KMS-11 (cell line): Measurements from ENCODE around the gene RAB34.

Source experiments
- H2AFZ ChIP-seq: fragments of 200-600 bp; sonication (generic); 2 replicates; pipeline ENCODE4 v1.6.1; 2016; ENCODE audit warnings: antibody characterized with exemption, mixed run types, low read depth
- H3K27ac ChIP-seq: fragments of 200-600 bp; sonication (generic); 2 replicates; pipeline ENCODE4 v1.6.1; 2016; ENCODE audit warnings: mild to moderate bottlenecking, mixed run types
- H3K27me3 ChIP-seq: fragments of 200-600 bp; sonication (generic); 2 replicates; pipeline ENCODE4 v1.6.1; 2017; ENCODE audit warnings: mild to moderate bottlenecking, low read depth, mixed run types, moderate library complexity; ENCODE audit not compliant: insufficient read depth
- H3K36me3 ChIP-seq: fragments of 200-600 bp; sonication (generic); 2 replicates; pipeline ENCODE4 v1.6.1; 2017; ENCODE audit warnings: mild to moderate bottlenecking, mixed run types; ENCODE audit not compliant: insufficient read depth
- H3K4me1 ChIP-seq: fragments of 200-600 bp; sonication (generic); 2 replicates; pipeline ENCODE4 v1.6.1; 2016; ENCODE audit warnings: mild to moderate bottlenecking, low read depth, mixed run types; ENCODE audit not compliant: poor library complexity, severe bottlenecking
- H3K4me2 ChIP-seq: fragments of 200-600 bp; sonication (generic); 2 replicates; pipeline ENCODE4 v1.7.0; 2016; ENCODE audit warnings: mild to moderate bottlenecking, mixed run types
- H3K4me3 ChIP-seq: fragments of 200-600 bp; sonication (generic); IDR thresholded peaks from 2 replicates; pipeline ENCODE4 v1.6.1; 2017; ENCODE audit warnings: low read depth, low read length, mixed read lengths; ENCODE audit not compliant: insufficient read depth
- H3K79me2 ChIP-seq: fragments of 200-600 bp; sonication (generic); 2 replicates; pipeline ENCODE4 v1.6.1; 2016; ENCODE audit warnings: low read depth, mixed run types; ENCODE audit not compliant: insufficient read depth
- H3K9ac ChIP-seq: fragments of 200-600 bp; sonication (generic); 2 replicates; pipeline ENCODE4 v1.6.1; 2016; ENCODE audit warnings: mild to moderate bottlenecking, mixed run types
- H4K20me1 ChIP-seq: fragments of 200-600 bp; sonication (generic); 2 replicates; pipeline ENCODE4 v1.6.1; 2016; ENCODE audit warnings: mild to moderate bottlenecking, mixed run types; ENCODE audit not compliant: insufficient read depth
- CTCF ChIP-seq: fragments of 200-600 bp; sonication (generic); conservative IDR thresholded peaks from 2 replicates; pipeline ENCODE4 v1.6.1; 2017; ENCODE audit warnings: low read depth, mild to moderate bottlenecking, antibody characterized with exemption, low read length, moderate library complexity, mixed read lengths

RAB34 gene

DNA sequence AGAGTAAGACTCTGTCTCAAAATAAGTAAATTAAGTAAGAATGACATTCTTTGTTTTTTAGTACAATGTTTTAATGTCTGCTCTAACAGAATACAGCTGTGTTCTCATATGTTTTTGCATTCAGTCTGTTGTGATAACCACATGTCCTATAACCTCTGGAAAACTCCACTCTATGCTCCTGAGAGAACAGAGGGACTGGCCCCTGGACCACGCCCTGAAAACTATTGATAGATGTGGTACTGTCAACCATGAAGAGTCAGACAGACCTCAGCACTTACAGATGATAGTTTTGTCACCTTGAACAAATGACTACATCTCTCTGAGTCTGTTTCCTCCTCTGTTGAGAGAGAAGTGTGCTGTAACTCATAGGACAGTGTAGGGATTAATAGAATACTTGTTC, 47.8 kb downstream of the RAB34 start:
- Histone ChIP-seq H4K20me1 (0 out of 2 replicates have a peak, but pooled peaks cover 5% of the 10 kb centered on the region), H3K4me2 (no peak overlapping the region), H3K27me3 (no peaks in the 10 kb centered on the region), H3K27ac (no peak overlapping the region), H2AFZ (no peak overlapping the region), H3K4me1 (peaks cover 9% of the 10 kb centered on the region), H3K4me3 (no peak overlapping the region), H3K9ac (no peak overlapping the region), H3K79me2 (peaks cover 50% of the 10 kb centered on the region), H3K36me3 (peaks cover 12% of the 10 kb centered on the region)
- no peak for TF ChIP-seq CTCF

- H4K20me1 ChIP-seq: 0 out of 2 replicates have a peak, but pooled peaks cover 5% of the 10 kb centered on the region
- peaks cover 23% of the 10 kb centered on the region for H3K4me1 ChIP-seq
- no peaks in the 10 kb centered on the region for H3K27me3 ChIP-seq
- H3K9ac ChIP-seq: no peak overlapping the region
- H3K36me3 ChIP-seq: peaks cover 8% of the 10 kb centered on the region
- H3K27ac ChIP-seq: no peak overlapping the region
- no peak overlapping the region for H3K4me2 ChIP-seq
- H3K4me3 ChIP-seq: no peak overlapping the region
- no peak for TF ChIP-seq CTCF
- H3K79me2 ChIP-seq: peaks cover 71% of the 10 kb centered on the region
- no peak overlapping the region for H2AFZ ChIP-seq
These were observed 49.8 kb downstream of the RAB34 start for GRCh38 chr17:28667870-28668269.

DNA sequence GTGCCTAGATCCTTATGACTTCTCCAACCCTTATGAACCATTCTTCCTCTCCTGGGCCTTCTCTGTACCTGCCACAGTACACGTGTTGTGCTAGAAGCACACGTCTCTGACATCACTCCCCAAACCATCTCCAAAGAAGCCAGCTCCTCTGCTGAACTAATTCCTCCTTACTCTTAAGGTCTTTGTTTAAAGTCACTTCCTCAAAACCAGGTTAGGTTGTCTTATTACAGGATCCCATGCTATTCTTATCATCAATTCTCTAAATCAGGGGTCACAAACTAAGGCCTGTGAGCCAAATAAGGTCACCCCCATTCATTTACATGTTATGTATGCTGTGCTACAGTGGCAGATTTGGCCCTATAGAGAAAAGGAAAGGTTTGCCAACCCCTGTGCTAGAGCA, 51.7 kb downstream of the RAB34 start:
- H4K20me1 ChIP-seq: 0 out of 2 replicates have a peak, but pooled peaks cover under 1% of the 10 kb centered on the region
- no peak overlapping the region for H3K9ac ChIP-seq
- peaks cover 25% of the 10 kb centered on the region for H3K4me1 ChIP-seq
- no peak overlapping the region for H3K4me2 ChIP-seq
- H2AFZ ChIP-seq: no peak overlapping the region
- no peak for TF ChIP-seq CTCF
- no peak overlapping the region for H3K27ac ChIP-seq
- peaks cover 86% of the 10 kb centered on the region for H3K79me2 ChIP-seq
- H3K36me3 ChIP-seq: no peaks in the 10 kb centered on the region; the same call in 1 of the 2 replicates
- H3K27me3 ChIP-seq: no peaks in the 10 kb centered on the region
- no peak overlapping the region for H3K4me3 ChIP-seq
